Stimulated activated CD4-positive, alpha-beta T cell treated with anti-CD3 and anti-CD28 coated beads, Interleukin-12 subunit alpha, Interleukin-12 subunit beta, amount 100 ng/mL, for 4 hours (primary cell): ENCODE data around the gene CHAMP1.
A peak's percentile ranks its signal among the peaks of the same experiment; 100 is the strongest.

Experiments
- DNase-seq: peaks from one replicate; pipeline ENCODE4 v3.0.0-alpha.2; 2020

The CHAMP1 gene, protein sequence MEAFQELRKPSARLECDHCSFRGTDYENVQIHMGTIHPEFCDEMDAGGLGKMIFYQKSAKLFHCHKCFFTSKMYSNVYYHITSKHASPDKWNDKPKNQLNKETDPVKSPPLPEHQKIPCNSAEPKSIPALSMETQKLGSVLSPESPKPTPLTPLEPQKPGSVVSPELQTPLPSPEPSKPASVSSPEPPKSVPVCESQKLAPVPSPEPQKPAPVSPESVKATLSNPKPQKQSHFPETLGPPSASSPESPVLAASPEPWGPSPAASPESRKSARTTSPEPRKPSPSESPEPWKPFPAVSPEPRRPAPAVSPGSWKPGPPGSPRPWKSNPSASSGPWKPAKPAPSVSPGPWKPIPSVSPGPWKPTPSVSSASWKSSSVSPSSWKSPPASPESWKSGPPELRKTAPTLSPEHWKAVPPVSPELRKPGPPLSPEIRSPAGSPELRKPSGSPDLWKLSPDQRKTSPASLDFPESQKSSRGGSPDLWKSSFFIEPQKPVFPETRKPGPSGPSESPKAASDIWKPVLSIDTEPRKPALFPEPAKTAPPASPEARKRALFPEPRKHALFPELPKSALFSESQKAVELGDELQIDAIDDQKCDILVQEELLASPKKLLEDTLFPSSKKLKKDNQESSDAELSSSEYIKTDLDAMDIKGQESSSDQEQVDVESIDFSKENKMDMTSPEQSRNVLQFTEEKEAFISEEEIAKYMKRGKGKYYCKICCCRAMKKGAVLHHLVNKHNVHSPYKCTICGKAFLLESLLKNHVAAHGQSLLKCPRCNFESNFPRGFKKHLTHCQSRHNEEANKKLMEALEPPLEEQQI

DNA sequence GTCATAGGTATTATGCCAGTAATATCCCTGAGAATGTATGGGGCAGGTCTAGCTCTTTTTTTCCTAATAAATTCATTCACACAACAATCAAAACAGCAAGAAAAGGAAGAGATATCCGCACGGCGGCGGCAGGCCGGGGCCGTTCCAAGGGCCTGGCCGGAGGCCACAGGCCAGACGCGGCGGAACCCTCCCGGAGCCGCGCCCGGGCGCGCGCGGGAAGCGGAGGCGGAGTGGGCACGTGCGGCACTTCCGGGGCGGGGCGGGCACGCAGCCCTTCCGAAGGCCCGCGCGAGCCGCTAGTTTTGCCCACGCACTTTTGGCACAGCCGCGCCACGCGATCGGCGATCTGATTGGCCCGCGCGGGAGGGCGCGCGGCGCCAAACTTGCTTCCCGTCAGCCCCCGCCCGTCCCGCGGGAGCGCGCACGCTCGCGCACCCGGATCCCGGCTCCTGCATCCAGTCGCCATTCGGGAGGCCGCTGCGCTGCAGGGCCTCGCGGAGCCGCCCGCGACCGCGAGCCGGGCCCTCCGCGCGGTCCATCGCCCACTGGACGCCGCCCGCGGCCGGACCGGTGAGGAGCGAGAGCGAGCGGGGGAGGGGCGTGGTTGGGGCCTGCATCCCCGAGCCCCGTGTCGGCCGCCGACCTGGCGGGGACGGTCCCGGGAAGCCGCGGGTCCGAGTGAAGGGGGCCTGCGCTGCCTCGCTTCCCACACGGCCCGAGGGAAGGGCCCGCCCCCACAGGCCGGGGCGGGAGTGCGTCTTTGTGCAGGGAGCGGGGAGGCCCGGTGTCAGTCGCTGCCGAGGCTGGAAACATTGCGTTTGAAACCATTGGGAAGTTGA lies at the start of gene CHAMP1:
TSS of gene CHAMP1 (plus strand) at position 430 of the 839 bp plus-strand sequence. CDS start 9,340 bp downstream, outside the sequence.
- DNase-seq: peak; percentile 91

- no peak for DNase-seq
Observed at GRCh38 chr13:114264886-114265611, 49.3 kb upstream of the CHAMP1 start.

GRCh38 chr13:114266241-114266640 lies 48.1 kb upstream of the CHAMP1 start:
- DNase-seq: no peak

DNA sequence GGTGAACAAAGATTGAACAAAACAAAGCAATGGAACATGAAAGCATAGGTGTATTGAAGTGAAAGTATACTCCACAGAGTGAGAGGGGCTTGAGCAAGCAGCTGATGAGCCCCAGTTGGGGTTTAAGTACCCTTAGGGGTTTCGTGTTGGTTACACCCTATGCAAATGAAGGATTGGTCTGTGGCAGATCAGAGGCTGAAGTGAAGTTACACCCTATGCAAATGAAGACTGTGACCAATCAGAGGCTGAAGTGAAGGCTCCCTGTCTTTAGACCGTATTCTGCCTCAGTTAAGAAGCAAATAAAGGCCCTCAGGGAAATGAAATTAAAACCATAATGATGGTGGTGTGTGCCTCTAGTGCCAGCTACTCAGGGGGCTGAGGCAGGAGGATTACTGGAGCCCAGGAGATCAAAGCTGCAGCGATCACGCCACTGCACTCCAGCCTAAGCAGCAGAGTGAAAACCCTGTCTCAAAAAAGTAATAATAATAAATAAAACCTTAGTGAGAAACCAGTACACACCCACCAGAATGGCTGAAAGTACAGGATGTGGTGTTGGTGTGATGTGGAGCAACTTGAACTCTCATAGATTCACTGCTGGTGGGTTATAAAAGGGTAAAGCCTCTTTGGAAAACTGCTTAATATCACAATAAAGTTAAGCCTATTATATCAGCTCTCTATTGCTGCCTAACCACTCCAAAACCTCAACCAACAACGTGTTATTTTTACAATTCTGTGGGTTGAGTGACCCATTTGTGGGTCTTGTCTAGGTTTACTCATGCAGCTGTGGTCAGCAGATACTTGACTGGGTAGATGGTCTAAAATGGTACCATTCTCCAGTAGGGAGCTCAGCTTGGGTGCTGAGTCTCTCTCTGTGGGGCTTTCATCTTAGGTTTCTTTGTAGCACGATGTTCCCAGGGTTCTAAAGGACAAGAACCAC lies 45.7 kb upstream of the CHAMP1 start:
- DNase-seq: no peak

DNA sequence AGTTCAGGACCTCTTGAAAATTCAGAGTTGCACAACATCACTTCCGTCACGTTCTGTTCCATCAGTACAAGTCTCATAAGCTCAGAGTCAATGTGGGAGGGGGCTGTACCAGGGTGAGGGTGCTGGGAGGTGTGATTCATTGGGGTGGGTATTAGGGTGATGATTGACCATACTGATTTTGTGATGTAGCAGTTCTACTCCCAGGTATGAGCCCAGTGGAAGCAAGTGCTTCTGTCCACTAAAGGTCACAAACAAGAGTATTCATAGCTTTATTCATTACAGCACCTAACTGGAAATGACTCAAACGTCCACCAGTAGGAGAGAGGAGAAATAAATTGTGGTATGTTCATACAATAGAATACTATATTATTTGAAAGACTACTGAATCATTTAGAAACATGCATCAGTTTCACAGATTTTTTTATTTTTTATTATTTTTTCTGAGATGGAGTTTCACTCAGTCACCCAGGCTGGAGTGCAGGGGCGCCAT lies 45.0 kb upstream of the CHAMP1 start:
- no peak for DNase-seq

DNA sequence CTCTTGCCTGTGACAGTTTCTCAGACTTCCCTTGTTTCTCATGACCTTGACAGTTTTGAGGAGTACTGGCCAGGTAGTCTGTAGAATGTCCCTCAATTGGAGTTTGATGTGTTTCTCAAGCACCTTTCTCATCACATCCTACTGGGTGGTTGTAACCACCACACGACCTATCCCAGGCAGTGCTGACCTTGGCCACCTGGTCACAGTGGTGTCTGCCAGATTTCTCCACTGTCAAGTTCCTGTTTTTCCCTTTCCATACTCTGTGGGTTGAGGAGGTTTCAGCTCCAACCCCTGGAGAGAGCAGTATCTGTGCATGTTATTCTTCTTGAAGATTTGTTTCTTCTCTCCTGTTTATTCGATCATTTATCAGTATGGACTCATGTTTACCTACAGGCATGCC lies 41.3 kb upstream of the CHAMP1 start:
- DNase-seq: no peak

GRCh38 chr13:114275304-114275703 lies 39.0 kb upstream of the CHAMP1 start:
- no peak for DNase-seq

DNA sequence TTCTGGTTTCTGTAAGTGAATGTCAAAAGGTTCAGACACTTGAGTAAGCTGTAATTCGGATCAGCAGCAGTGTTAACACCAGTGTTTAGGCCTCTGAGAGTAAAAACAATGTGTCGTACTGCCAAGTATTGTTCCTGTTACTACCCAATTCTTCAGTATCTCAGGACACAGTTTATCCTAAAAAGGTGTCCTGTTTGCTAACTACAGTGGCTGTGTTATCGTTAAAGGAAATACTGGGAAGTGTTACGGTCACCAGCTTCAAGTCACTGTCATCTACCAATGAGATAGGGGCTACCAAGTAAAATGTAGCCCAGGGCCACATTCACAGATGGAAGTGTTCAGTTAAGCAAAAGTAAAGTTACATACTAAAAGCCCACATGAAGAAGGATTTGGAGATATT lies 35.2 kb upstream of the CHAMP1 start:
- DNase-seq: no peak

GRCh38 chr13:114279758-114280355 lies 34.4 kb upstream of the CHAMP1 start:
- peak; percentile 4 for DNase-seq

DNA sequence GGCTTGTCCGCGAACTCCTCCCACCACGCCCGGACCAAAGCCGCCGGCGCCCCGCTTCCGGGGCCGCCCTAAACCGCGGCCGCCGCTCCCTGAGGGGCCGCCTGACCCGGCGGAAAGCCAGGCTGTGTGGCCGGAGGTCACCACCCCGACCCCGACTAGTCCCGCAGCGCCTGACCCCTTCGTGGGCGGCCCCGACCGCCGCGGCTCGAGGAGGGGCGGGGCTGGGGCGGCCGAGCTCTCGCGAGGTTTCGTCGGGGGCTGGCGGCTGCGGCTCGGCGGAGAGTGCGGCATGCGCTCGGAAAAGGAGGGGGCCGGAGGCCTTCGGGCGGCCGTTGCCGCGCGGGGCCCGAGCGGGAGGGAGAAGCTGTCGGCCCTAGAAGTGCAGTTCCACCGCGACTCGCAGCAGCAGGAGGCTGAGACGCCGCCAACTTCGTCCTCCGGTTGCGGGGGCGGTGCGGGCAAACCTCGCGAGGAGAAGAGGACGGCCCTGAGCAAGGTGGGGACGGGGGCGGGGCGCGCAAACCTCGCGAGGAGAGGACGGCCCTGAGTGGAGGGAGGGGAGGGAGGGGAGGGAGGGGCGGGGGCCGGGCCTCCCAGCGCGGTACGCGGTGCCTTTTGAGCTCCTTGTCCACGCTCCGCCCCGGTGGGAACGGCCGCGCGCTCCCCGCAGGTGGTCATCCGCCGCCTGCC lies 32.8 kb upstream of the CHAMP1 start, which contains the start of gene UPF3A:
TSS of gene UPF3A (plus strand) at position 251 of the 690 bp plus-strand sequence. CDS start at position 290, 39 bp downstream.
- DNase-seq: peak; percentile 86

DNA sequence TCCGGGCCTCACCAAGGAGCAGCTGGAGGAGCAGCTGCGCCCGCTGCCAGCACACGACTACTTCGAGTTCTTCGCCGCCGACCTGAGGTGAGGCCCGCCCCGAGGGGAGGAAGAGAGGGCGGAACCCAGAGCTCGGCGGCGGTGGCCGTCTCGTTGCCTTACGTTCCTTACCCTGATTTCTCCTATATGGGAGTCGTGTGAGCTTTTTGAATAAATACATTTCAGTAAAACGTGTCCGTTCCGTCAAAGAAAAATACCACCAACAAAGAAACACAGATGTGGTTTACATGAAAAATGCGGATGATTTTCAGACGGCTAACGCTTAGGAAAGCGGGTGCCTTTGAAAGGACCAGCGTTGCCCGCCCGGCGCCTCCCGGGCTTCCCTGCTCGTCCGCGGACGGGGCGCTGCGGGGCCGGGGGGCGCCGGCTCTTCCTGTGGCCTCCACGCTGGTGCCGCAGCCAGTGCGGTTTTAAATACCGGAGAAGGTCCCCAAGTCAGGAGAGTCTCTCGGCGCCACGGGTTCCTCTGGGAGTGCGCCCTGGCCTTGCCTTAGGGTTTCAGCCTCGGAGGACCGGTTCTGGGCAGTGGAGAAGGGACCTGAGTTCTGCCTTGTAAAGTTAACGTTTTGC lies 32.1 kb upstream of the CHAMP1 start:
- DNase-seq: peak; percentile 59

DNA sequence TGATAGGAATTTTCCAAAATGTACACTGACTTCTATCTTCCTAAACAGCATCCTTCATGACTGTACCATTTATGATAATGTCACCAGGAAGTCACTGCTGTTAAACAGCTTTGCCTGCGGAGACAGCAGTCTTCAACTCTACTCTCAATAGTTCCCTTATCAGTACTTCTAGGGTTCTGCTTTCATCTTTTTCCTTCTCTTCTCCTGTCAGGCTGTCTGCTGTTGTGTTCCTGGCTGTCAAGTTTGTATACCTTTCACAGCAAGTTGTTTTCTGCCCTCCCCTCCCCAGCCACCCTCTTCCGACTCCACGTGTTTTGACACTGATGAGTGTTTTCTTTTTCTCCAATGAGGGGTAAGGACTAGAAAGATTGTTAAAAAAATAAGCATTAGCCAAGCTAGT lies 30.7 kb upstream of the CHAMP1 start:
- DNase-seq: no peak

DNA sequence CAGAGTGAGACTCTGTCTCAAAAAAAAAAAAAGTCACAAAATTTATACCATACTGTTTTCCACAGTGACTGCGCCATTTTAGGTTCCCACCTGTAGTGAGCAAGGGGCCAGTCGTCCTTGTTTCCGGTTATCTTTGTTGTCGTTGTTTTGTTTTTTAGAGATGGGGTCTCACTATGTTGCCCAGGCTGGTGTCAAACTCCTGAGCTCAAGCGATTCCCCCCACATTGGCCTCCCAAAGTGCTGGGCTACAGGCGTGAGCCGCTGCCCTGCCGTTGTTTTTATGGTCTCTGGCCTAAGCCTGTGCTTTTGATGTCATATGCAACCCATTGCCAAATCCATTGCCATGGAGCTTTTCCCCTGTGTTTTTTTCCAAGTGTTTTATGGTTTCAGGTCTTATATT lies 29.6 kb upstream of the CHAMP1 start:
- DNase-seq: no peak

- DNase-seq: no peak
Observed at GRCh38 chr13:114285166-114285808, 29.0 kb upstream of the CHAMP1 start.

DNA sequence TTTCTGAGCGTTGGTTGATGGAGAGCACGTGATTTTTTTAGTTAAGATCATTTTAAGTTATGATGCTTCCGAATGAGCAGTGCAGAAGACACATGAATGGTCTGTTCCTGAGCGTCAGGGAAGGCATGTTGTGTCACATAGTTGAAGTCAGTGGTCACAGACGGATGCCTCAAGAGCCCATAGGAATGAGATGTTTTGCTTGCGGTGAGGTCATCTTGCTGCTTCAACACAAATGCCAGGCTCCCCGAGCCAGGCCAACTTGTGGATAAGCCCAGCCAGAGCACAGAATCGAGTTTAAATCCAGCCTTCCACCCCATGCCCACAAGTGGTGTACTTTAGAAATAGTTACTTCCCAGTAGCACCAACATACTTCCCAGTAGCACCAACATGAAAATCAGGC lies 27.5 kb upstream of the CHAMP1 start:
- no peak for DNase-seq

- no peak for DNase-seq
Observed at GRCh38 chr13:114288157-114288591, 26.1 kb upstream of the CHAMP1 start.

- DNase-seq: no peak
Observed at GRCh38 chr13:114296448-114296847, 17.9 kb upstream of the CHAMP1 start.

DNA sequence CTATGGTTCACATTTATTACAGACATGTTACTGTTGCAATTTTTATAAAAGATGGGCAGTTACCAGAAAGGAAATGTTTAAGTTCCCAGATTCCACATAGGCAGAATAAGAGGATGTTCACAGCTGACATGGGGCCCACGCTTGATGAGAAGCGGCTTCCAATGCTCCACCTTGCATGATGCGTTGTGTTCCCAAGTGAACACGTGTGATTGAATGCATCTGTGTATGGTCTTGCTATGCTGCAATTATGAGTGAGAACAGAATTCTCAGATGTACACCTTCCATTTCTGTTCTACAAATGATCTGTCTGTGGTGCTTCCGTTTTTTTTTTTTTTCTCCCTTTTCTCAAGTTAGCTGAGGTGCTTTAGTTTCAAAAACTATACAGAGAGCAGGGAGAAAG lies 17.4 kb upstream of the CHAMP1 start:
- no peak for DNase-seq

DNA sequence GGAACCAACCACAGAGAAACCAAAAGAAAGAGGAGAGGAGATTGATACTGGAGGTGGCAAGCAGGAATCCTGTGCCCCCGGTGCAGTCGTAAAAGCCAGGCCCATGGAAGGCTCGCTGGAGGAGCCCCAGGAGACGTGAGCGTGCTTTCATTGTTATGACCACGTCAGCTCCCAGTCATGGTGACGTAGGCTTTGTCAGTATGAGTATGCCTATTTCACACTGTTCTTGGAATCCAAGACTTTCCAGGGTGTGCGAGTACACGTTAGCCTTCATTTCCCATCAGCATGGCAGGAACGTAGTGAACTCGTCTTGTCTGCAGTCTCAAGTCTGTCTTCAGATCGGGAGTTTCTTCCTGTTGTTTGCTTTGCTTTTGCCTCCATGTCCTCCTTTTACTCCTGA lies 15.4 kb upstream of the CHAMP1 start:
- DNase-seq: no peak
